GM21423 (cell line): ENCODE measurements around the gene HDAC5.
"Not testable (repeated sequence)": the region's sequence is repeated elsewhere in the genome, so short reads cannot be mapped to it uniquely, and the experiment has no call there.

ENCODE experiments used
- ATAC-seq: cut with Tn5 transposase; IDR thresholded peaks from one replicate; pipeline ENCODE4 v1.9.1; 2021; ENCODE audit warnings: mild to moderate bottlenecking, moderate library complexity; ENCODE audit not compliant: unreplicated experiment

The HDAC5 gene

GRCh38 chr17:44037471-44037870, 86.0 kb downstream of the HDAC5 start:
- ATAC-seq = no peak

- ATAC-seq = not testable (repeated sequence)
Measured at GRCh38 chr17:44034688-44035087, 88.8 kb downstream of the HDAC5 start.

GRCh38 chr17:44033861-44034408, 89.5 kb downstream of the HDAC5 start:
- no peak for ATAC-seq

GRCh38 chr17:44030482-44030881, 93.0 kb downstream of the HDAC5 start:
- no peak for ATAC-seq

- ATAC-seq = no peak
Measured at GRCh38 chr17:44029736-44030135, 93.7 kb downstream of the HDAC5 start.
